Hepatocyte (in vitro differentiated cells): ENCODE measurements around the gene MTHFD1L. TPM values are rescaled to one million over a fixed set of nuclear protein-coding genes. Genes with fewer than 3 reads are reported as not detected.
"Not testable (repeated sequence)": the region's sequence is repeated elsewhere in the genome, so short reads cannot be mapped to it uniquely, and the experiment has no call there.

Experiments used
- DNase-seq: peaks from one replicate; pipeline ENCODE4 v3.0.0-alpha.2; 2016; ENCODE audit warnings: low spot score
- H2AFZ ChIP-seq: fragments of 200-600 bp; sonication (generic); 2 replicates; pipeline ENCODE4 v1.6.0; 2016; ENCODE audit warnings: antibody characterized with exemption, mild to moderate bottlenecking
- H3K27ac ChIP-seq: fragments of 200-600 bp; sonication (generic); 2 replicates; pipeline ENCODE4 v1.5.1; 2016; ENCODE audit warnings: mild to moderate bottlenecking
- H3K27me3 ChIP-seq: fragments of 200-600 bp; sonication (generic); 2 replicates; pipeline ENCODE4 v1.6.1; 2016
- H3K36me3 ChIP-seq: fragments of 200-600 bp; sonication (generic); replicated peaks from 2 replicates; pipeline ENCODE4 v1.5.1; 2016; ENCODE audit warnings: low read depth; ENCODE audit not compliant: insufficient read depth
- H3K4me1 ChIP-seq: fragments of 200-600 bp; sonication (generic); 2 replicates; pipeline ENCODE4 v1.5.1; 2016; ENCODE audit warnings: mild to moderate bottlenecking, moderate library complexity; ENCODE audit not compliant: insufficient read depth
- H3K4me2 ChIP-seq: fragments of 200-600 bp; sonication (generic); 2 replicates; pipeline ENCODE4 v1.6.0; 2016
- H3K4me3 ChIP-seq: fragments of 200-600 bp; sonication (generic); 2 replicates; pipeline ENCODE4 v1.5.1; 2016; ENCODE audit warnings: mild to moderate bottlenecking
- H3K79me2 ChIP-seq: fragments of 200-600 bp; sonication (generic); 2 replicates; pipeline ENCODE4 v1.6.0; 2017; ENCODE audit warnings: mild to moderate bottlenecking
- H3K9me2 ChIP-seq: fragments of 200-600 bp; sonication (generic); replicated peaks from 2 replicates; pipeline ENCODE4 v1.6.0; 2017; ENCODE audit warnings: mild to moderate bottlenecking; ENCODE audit not compliant: insufficient read depth
- H3K9me3 ChIP-seq: fragments of 200-600 bp; sonication (generic); 2 replicates; pipeline ENCODE4 v1.5.1; 2016; ENCODE audit warnings: low read depth, mild to moderate bottlenecking
- H4K20me1 ChIP-seq: fragments of 200-600 bp; sonication (generic); 2 replicates; pipeline ENCODE4 v1.6.0; 2016; ENCODE audit warnings: mild to moderate bottlenecking; ENCODE audit not compliant: insufficient read depth, poor library complexity, severe bottlenecking
- CTCF ChIP-seq: fragments of 200-600 bp; sonication (generic); IDR thresholded peaks from 2 replicates; pipeline ENCODE4 v1.5.1; 2016; ENCODE audit warnings: antibody characterized with exemption, mild to moderate bottlenecking; ENCODE audit not compliant: poor library complexity
- EZH2 ChIP-seq: fragments of 200-600 bp; sonication (generic); IDR thresholded peaks from 2 replicates; pipeline ENCODE4 v1.6.1; 2016; ENCODE audit warnings: antibody characterized with exemption, mild to moderate bottlenecking, borderline replicate concordance
- EZH2phosphoT487 ChIP-seq: fragments of 200-600 bp; sonication (generic); IDR thresholded peaks from one replicate; pipeline ENCODE4 v1.6.1; 2018; ENCODE audit warnings: antibody characterized with exemption, mild to moderate bottlenecking, low read depth, moderate library complexity; ENCODE audit not compliant: unreplicated experiment, severe bottlenecking
- WGBS: methylation state at CpG from one replicate; pipeline ENCODE4 v1.1.6; 2016; ENCODE audit warnings: low lambda C conversion rate; ENCODE audit errors: missing lambda C conversion rate; 5-methylcytosine and 5-hydroxymethylcytosine counted together
- polyA plus RNA-seq: library from polyadenylated mRNA; unstranded; fragments of >200 nt; fragmentation: Nextera tagmentation; extraction: Ambion mirVana; gene quantifications from 2 replicates; pipeline ENCODE4 v1.2.1, GENCODE V29; 2016
- total RNA-seq: library from RNA; depleted of rRNA; stranded (reverse); fragments of >200 nt; gene quantifications from 2 replicates; pipeline ENCODE4 v1.2.3, GENCODE V29; 2014

MTHFD1L gene
- total and polyA plus RNA-seq, 2 experiments from 2014 or later = 28.4 to 30.8 TPM

DNA sequence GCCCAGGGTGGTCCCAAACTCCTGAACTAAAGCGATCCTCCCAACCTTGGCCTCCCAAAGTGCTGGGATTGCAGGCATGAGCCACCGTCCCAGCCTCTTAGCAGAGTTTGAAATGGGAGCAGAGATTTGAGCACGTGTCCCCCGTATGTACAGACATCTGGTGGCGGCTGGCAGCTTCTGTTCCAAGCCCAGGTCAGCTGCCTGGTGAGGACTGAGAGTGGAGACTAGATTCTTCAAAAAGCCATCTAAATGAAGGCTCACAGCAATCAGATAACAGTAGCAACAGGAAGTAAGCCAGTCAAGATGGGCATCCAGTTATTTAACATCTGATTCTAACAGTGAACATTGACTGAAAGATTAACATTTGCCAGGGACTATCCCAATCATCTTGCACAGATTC, 246.2 kb downstream of the MTHFD1L start:
- Histone ChIP-seq H3K79me2 (no peaks in the 10 kb centered on the region), H2AFZ (no peak overlapping the region), H3K9me2 (no peaks in the 10 kb centered on the region), H3K36me3 (no peaks in the 10 kb centered on the region), H3K4me1 (no peaks in the 10 kb centered on the region), H3K27ac (no peak overlapping the region), H4K20me1 (no peaks in the 10 kb centered on the region), H3K9me3 (no peaks in the 10 kb centered on the region), H3K27me3 (no peaks in the 10 kb centered on the region), H3K4me2 (no peak overlapping the region), H3K4me3 (no peak overlapping the region)
- no peak for DNase-seq
- WGBS = 76% methylated on average over 5 of the region's 5 CpGs
- TF ChIP-seq EZH2 = no peak
- TF ChIP-seq CTCF = no peak
- no peak for TF ChIP-seq EZH2phosphoT487

- no peak overlapping the region for H2AFZ ChIP-seq
- H4K20me1 ChIP-seq = no peaks in the 10 kb centered on the region
- no peak overlapping the region for H3K4me3 ChIP-seq
- no peaks in the 10 kb centered on the region for H3K9me3 ChIP-seq
- no peaks in the 10 kb centered on the region for H3K36me3 ChIP-seq
- no peaks in the 10 kb centered on the region for H3K4me1 ChIP-seq
- 88% methylated on average over 4 of the region's 4 CpGs for WGBS
- no peaks in the 10 kb centered on the region for H3K9me2 ChIP-seq
- no peak overlapping the region for H3K4me2 ChIP-seq
- H3K27me3 ChIP-seq = no peaks in the 10 kb centered on the region
- H3K27ac ChIP-seq = no peak overlapping the region
- TF ChIP-seq EZH2 (no peak), EZH2phosphoT487 (no peak), CTCF (no peak)
- no peak for DNase-seq
- no peaks in the 10 kb centered on the region for H3K79me2 ChIP-seq
Observed at GRCh38 chr6:151112130-151112529, 246.6 kb downstream of the MTHFD1L start.

DNA sequence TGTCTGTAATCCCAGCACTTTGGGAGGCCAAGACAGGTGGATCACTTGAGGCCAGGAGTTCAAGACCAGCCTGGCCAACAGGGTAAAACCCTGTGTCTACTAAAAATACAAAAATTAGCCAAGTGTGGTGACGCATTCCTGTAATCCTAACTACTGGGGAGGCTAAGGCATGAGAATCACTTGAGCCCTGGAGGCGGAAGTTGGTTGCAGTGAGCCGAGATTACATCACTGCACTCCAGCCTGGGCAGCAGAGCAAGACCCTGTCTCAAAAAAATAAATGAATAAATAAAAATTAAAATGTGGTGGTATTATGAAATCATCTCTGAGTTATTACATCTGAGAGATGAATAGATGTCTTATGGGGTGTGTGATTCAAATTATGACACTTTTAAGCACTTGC, 247.4 kb downstream of the MTHFD1L start:
- H3K9me3 ChIP-seq, H3K79me2 ChIP-seq: not testable (repeated sequence)

GRCh38 chr6:151113641-151114040, 248.1 kb downstream of the MTHFD1L start:
- no peaks in the 10 kb centered on the region for H3K9me3 ChIP-seq
- H3K9me2 ChIP-seq = no peaks in the 10 kb centered on the region
- no peaks in the 10 kb centered on the region for H3K4me1 ChIP-seq
- H2AFZ ChIP-seq = no peak overlapping the region
- no peaks in the 10 kb centered on the region for H4K20me1 ChIP-seq
- no peak for TF ChIP-seq EZH2
- TF ChIP-seq CTCF = no peak
- TF ChIP-seq EZH2phosphoT487 = no peak
- no peak overlapping the region for H3K4me3 ChIP-seq
- H3K27ac ChIP-seq = no peak overlapping the region
- 96% methylated on average over 5 of the region's 5 CpGs for WGBS
- H3K36me3 ChIP-seq = no peaks in the 10 kb centered on the region
- no peak overlapping the region for H3K4me2 ChIP-seq
- no peaks in the 10 kb centered on the region for H3K79me2 ChIP-seq
- DNase-seq = no peak
- H3K27me3 ChIP-seq = no peaks in the 10 kb centered on the region

More for the DNA sequence above, 247.4 kb downstream of the MTHFD1L start:
- H4K20me1 ChIP-seq, H3K4me2 ChIP-seq, H3K36me3 ChIP-seq, H3K4me3 ChIP-seq, H3K27me3 ChIP-seq, H3K9me2 ChIP-seq, H2AFZ ChIP-seq, H3K27ac ChIP-seq, DNase-seq, H3K4me1 ChIP-seq: not testable (repeated sequence)
- 91% methylated on average over 3 of the region's 3 CpGs for WGBS
